RKO (cell line): ENCODE data around the gene IPO4.
"Not testable (repeated sequence)": the region's sequence is repeated elsewhere in the genome, so short reads cannot be mapped to it uniquely, and the experiment has no call there.

Source experiments
- DNase-seq: peaks from one replicate; pipeline ENCODE4 v3.0.0-alpha.2; 2016; ENCODE audit warnings: low spot score

The IPO4 gene

DNA sequence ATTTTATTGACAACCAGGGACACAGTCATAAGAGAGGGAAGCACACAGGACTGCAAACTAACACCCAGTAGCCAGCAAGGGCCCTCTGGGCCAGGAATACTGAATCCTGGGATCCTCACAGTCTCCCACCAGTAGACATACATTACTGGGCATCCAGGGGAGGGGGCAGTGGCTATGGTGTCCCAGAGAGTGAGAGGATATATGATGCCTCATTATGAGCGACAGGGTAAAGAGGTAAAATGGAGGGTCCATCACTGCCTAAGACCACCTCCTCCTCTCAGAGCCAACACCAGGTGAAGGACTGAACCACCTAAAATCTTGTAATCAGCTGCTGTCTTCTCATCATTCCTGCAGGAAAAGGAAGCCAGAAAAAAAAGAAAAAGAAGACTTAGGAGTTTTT lies 28.3 kb upstream of the IPO4 start:
- not testable (repeated sequence) for DNase-seq

DNA sequence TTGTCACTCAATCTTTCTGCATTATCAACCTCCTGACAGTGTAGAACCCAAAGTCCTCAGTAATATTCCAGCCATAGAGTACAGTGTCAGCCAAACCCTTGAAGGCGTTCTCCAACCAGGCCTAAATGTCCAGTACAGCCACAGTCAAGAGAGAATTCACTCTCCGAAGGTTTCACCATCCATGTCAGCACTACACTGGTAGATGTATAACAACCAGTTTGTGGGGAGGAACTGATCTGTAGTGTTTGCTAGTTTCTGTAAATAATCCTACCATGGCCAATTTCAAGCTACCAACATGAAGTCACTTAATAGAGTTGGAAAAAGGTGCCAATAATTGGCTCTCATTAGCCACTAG lies 27.7 kb upstream of the IPO4 start:
- no peak for DNase-seq

GRCh38 chr14:24215495-24216344 lies 27.1 kb upstream of the IPO4 start, which contains the start of gene MDP1:
TSS of gene MDP1 (minus strand) at chr14:24216066. CDS start at chr14:24215955, 111 bp downstream.
- peak; percentile 89 for DNase-seq

GRCh38 chr14:24213866-24214662 lies 25.4 kb upstream of the IPO4 start:
- no peak for DNase-seq

GRCh38 chr14:24212924-24213865 lies 24.6 kb upstream of the IPO4 start, which contains the start of gene CHMP4A:
TSS of gene CHMP4A (minus strand) at chr14:24213488. CDS start at chr14:24213439, 49 bp downstream.
- peak; percentile 99 for DNase-seq

DNA sequence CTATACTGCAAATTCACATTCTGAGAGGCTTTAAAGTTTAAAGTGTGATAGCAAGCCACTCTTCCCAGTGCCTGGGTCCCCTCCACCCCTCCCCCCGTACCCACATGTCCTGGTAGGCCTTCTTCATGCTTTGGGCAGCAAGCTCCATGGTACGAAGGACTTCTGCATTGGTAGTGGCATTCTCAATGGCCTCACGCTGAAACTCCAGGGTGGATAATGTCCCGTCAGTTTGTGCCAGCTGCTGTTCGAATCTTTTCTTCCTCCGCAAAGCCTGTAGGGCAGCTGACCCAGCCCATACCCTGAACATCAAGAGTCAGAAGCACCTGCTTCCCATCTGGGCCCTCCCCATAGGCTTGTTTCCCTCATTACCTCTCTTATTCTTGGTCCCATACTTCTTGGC lies 22.7 kb upstream of the IPO4 start:
- DNase-seq, result no peak

- no peak for DNase-seq
Observed at GRCh38 chr14:24207625-24208024, 19.0 kb upstream of the IPO4 start.

- no peak for DNase-seq
Observed at GRCh38 chr14:24207104-24207551, 18.5 kb upstream of the IPO4 start.

DNA sequence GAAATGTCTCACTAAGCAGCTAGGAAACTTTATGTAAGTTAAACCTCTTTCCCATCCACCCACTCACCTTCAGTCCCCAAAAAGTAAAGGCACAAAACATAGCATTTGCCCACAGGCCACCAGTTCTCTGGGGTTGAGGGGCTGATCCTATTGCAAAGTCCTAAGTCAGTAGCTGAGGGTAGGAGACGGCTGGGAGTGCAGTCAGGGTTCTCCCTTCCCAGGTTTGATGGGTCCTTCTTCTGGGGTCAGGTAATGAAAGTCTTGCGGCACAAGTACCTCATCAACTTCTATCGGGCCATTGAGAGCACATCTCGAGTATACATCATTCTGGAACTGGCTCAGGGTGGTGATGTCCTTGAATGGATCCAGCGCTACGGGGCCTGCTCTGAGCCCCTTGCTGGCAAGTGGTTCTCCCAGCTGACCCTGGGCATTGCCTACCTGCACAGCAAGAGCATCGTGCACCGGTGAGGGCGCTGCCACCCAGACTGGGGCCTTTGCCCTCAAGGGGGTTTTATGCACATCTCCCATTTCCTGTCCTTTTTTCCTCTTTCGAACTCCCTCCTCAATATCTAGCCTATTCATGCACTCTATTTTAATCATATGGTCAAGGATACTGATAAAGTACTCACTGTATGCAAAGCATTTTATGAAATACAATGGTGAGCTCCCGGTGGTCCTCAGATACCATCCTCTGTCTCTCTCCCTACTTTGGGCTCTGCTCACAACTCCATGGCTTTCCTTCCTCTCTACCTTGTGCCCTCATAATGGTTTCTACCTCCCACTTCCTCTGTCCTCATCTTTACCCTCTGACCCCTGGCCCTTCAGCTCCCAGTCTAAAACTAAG lies 17.9 kb upstream of the IPO4 start:
- no peak for DNase-seq

DNA sequence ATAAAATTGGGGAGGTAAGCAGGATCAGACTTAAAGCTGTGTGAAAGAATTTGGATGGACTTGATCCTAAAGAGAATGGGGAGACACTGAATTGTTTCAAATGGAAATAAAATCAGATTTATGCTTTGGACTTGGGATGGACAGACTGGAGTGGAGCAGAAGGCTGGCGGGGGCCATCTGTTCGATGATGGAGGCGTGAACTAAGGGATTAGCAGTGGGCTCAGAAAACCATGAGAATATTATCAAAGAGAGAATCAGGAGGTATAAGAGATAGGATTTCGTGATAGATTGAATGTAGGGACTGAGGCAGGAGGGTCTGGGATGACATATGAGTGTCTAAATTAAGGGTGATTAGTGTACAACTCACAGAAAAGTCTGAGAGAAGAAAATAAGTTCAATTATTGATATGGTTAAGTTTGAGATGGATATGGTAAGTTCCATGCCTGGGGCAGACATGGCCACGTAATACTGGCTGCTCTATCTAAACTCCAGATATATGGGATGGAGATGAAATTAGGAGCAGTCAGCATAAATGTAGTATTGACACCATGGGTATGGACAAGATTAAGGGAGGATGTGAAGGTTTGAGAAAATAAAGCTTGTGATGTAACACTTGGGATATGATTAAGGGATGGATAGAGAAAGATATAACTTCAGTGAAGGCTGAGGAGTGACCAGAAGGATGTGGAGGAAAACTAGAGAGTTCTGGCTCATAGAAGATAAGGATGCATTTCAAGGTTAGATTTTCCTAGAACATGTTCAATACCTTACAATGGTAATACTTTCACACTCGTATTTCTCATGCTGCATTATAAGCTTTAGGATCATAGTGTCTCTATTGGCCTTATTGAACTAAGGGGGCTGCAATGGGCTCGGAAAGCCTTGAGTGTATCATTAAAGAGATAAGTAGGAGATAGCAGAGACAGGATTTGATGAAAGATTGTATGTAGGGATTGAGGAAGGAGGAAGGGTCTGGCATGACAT lies 15.8 kb upstream of the IPO4 start:
- DNase-seq, result no peak

GRCh38 chr14:24203249-24203886 lies 14.8 kb upstream of the IPO4 start:
- DNase-seq, result not testable (repeated sequence)

DNA sequence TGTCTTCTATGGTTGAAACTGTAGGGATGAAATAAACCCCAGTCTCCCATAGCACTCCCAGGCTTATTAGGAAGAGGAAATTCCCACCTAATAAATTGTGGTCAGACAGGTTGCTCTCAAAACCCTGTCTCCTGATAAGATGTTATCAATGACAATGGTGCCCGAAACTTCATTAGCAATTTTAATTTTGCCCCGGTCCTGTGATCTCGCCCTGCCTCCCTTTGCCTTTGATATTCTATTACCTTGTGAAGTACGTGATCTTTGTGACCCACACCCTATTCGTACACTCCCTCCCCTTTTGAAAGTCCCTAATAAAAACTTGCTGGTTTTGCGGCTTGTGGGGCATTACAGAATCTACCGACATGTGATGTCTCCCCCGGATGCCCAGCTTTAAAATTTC lies 13.9 kb upstream of the IPO4 start:
- not testable (repeated sequence) for DNase-seq

DNA sequence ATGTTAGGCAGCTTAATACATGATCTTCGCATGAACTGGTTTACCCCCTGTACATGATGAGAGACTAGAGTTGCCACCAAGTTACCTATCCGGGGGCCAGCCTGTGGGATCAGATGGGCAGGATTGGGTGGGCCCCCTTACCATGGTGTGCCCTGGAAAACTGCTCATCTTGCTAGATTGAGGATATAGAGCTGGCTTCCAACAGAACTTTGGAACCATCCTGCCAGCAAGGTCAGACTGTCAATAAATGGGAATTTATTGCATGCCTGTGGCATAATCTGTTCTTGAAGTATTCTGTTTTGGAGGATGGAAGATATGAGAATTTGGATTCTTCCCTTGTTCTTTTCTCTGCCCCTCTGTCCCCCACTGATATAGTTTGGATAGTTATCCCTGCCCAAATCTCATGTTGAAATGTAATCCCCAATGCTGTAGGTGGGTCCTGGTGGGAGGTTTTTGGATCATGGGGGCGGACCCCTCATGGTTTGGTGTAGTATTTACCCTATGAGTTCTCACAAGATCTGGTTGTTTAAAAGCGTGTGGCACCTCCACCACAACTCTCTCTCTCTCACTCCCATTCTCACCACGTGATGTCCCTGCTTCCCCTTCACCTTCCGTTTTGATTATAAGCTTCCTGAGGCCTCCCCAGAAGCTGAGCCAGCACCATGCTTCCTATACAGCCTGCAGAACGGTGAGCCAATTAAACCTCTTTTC lies 10.4 kb upstream of the IPO4 start:
- no peak for DNase-seq

- no peak for DNase-seq
Observed at GRCh38 chr14:24197056-24197450, 8.4 kb upstream of the IPO4 start.

DNA sequence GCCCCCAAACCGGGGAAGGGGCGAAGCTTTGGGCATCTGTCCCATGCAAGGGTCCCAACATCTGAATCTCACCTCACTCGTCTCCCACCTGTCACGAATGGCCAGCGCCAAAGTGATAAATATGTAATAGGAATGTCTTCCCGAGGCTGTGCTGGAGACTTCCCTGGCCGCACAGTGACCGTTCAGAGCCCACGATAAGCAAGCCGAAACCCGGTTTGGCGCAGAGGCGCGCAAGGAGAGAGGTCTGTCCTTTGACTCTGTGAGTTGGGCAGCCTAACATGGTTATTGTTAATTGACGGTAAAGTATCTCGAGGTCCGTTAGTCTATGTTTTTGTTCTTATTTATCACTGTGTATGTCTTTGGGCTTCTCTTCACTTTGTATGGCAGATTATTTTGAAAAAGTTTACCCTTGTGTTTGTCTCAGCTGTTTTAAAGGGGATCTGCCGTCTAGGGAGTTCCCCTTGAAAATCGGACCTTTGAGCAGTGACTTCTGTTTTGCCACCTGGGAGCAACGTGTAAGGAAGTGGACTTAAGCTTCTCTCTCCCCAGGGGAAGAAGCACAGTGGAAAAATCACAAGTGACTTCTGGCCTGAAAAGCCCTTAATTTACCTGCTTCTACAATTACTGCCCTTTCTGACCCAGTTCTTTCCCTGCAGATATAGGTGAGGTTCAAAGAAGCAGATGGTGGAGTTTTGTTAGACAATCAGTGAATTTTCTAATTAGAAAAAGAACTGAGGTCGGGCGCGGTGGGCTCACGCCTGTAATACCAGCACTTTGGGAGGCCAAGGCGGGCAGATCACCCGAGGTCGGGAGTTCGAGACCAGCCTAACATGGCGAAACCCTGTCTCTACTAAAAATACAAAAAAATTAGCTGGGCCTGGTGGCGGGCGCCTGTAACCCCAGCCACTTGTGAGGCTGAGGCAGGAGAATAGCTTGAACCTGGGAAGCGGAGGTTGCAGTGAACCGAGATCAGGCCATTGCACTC lies 7.7 kb upstream of the IPO4 start:
- DNase-seq, result peak; percentile 53

GRCh38 chr14:24195186-24196070 lies 6.8 kb upstream of the IPO4 start, which contains the start of gene TM9SF1:
TSS of gene TM9SF1 (minus strand) at chr14:24195441. CDS start at chr14:24195019, 422 bp downstream.
- DNase-seq, result peak; percentile 90
